ENCODE data around the gene STK39.

Gene STK39

DNA sequence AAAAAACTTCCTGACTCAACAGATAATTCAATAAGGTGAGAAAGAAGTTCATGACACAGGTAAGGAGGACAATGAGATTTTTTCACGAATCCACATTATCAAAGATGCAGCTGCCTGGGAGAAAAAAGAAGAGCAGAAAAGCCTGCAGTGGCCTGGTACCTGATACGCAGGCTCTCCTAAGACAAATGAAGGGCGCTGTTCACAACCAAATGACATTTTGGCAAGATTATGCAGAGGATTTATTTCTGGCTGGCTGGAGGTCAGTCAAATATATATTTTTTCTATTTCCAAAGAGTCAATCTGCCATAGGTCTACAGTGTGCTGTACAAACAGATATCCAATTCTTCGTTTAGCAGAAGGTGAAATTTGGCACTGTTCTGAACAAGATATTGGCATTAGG lies 257.3 kb downstream of the STK39 start:
- no peak for DNase-seq (ENCODE audit: low read depth)
- TF ChIP-seq, protein P1, sequence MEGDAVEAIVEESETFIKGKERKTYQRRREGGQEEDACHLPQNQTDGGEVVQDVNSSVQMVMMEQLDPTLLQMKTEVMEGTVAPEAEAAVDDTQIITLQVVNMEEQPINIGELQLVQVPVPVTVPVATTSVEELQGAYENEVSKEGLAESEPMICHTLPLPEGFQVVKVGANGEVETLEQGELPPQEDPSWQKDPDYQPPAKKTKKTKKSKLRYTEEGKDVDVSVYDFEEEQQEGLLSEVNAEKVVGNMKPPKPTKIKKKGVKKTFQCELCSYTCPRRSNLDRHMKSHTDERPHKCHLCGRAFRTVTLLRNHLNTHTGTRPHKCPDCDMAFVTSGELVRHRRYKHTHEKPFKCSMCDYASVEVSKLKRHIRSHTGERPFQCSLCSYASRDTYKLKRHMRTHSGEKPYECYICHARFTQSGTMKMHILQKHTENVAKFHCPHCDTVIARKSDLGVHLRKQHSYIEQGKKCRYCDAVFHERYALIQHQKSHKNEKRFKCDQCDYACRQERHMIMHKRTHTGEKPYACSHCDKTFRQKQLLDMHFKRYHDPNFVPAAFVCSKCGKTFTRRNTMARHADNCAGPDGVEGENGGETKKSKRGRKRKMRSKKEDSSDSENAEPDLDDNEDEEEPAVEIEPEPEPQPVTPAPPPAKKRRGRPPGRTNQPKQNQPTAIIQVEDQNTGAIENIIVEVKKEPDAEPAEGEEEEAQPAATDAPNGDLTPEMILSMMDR (IDR thresholded peaks at IDR 0.05; ENCODE audit: insufficient read depth, low read depth, low read length, missing control alignments), result no peak
- no peak overlapping the region for H3K4me3 ChIP-seq (ENCODE audit: low read length)

DNA sequence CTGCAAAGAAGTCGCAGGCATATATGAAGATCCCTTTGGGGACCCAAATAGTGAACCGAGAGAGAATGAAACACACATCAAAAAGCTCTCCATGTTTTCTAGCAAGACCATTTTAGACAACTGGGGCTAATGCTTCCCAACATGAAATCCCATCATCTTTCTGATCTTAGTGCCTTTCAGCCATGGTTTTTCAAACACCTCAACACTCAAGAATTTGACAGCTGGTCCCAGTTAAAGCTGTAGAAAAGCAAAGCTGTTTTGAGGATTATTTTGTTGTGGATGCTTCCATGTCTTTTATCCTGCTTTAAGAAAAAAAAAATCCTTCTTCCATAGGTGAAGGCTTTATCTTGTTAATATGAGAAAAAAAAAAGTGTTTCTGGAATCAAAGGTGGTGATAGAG lies 259.1 kb downstream of the STK39 start:
- TF ChIP-seq, protein P1 (IDR thresholded peaks at IDR 0.05; ENCODE audit: insufficient read depth, low read depth, low read length, missing control alignments), result no peak
- no peak for DNase-seq (ENCODE audit: low read depth)
- H3K4me3 ChIP-seq (ENCODE audit: low read length), result no peak overlapping the region

DNA sequence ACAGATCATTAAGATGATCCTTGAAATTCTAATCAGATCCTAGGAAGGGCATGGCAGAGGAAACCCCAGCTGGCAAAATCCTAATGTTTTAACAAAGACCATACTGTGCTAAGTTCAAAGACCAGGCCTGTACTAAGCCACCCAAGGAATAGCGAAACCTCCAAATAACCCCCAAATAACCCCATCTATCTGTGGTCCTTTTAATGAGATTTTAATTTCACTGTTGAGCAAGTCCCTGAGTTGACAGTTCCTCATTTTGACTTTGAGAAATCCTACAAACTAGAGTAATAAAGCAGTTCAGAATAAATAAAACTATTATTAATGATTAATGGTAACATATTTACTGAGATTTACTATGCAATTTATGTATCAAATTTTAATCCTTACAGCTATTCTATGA lies 259.8 kb downstream of the STK39 start:
- no peak for DNase-seq (ENCODE audit: low read depth)
- no peak overlapping the region for H3K4me3 ChIP-seq (ENCODE audit: low read length)
- TF ChIP-seq, protein P1 (IDR thresholded peaks at IDR 0.05; ENCODE audit: insufficient read depth, low read depth, low read length, missing control alignments), result no peak

DNA sequence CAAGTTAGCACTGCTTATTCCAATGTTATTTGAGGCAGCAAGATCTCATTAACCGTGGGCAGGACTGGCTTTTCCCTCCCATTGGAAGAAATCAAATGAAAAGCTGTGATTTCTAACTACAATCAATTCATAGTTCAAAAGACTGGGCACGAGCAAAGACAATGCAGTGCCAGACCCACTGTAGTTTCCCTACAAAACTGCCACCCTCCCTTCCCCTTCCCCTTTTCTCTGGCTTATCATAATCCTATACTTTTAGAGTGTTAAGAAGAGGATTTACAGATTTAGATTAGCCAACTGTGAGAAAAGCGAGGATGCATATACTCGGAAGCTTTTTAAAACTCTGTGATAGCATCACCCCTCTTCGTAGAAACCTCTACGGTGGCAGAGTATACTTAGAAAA lies 260.4 kb downstream of the STK39 start:
- H3K4me3 ChIP-seq (ENCODE audit: low read length), result no peak overlapping the region
- DNase-seq (ENCODE audit: low read depth), result no peak
- TF ChIP-seq, protein P1 (IDR thresholded peaks at IDR 0.05; ENCODE audit: insufficient read depth, low read depth, low read length, missing control alignments), result no peak

DNA sequence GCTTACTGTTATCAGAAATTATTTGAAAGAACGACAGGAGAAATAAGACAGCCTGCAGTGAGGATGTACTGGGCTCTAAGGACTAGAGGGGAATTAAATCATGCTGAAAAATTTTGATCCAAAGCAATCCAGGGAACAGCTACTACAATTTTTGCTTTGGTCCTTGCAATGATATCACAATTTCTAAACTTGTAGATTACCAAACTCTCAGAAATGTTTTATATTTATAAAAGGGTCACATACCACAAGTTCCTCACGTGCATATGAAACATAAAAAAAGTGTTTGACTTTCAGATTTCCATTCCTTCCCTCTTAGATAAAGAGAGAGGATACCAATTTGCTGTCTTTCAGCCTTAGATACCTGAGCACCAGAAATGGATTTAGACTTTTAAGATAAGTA lies 261.2 kb downstream of the STK39 start:
- no peak overlapping the region for H3K4me3 ChIP-seq (ENCODE audit: low read length)
- no peak for DNase-seq (ENCODE audit: low read depth)
- TF ChIP-seq, protein P1 (IDR thresholded peaks at IDR 0.05; ENCODE audit: insufficient read depth, low read depth, low read length, missing control alignments), result no peak

DNA sequence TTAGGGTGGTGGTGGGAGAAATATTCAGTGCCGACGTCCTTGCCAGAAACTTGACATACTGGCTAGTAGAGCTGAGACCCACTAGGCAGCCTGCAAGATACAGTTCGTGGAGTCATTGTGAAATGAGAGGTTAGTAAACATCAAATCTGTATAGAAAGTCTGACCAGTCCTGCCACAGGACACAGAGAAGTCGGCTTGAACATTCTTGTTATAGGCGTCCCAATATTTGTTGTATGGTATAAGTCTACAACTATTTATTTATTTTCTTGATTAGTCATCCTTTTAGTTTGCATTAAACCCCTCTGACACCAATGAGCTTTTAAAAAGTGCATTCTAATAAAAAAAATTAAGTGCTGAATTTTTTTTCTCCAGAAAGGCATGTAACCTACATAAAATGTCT lies 265.4 kb downstream of the STK39 start:
- DNase-seq (ENCODE audit: low read depth), result no peak
- no peak overlapping the region for H3K4me3 ChIP-seq (ENCODE audit: low read length)
- TF ChIP-seq, protein P1 (IDR thresholded peaks at IDR 0.05; ENCODE audit: insufficient read depth, low read depth, low read length, missing control alignments), result no peak

DNA sequence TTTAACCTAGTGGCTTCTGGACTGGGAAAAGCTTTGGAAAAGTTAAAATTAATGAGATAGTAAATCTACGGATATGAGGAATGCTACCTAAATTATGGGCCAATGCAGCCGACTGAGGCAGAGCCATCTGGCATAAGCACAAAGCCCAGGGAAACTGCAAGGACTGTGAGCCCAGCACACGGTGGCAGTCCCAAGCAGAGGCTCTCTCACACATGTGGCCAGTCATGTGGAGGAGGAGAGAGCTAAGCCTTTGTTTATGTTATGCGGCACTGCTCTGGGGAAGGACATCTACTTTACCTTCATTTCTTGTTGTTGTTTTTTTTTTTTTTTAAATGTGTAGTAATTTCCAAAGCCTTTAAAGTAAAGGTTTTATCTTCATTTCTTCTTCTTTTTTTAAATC lies 267.0 kb downstream of the STK39 start:
- no peak overlapping the region for H3K4me3 ChIP-seq (ENCODE audit: low read length)
- TF ChIP-seq, protein P1 (IDR thresholded peaks at IDR 0.05; ENCODE audit: insufficient read depth, low read depth, low read length, missing control alignments), result no peak
- no peak for DNase-seq (ENCODE audit: low read depth)

Measured in epithelial cell of esophagus (primary cell).